HepG2 (cell line): ENCODE measurements around the gene CHKB. TPM values are rescaled to one million over a fixed set of nuclear protein-coding genes. Genes with fewer than 3 reads are reported as not detected.

Source experiments
- ATAC-seq: fragments of 200-7000 bp; cut with Tn5 transposase; 3 replicates; pipeline ENCODE4 v1.9.1; 2020; ENCODE audit warnings: mild to moderate bottlenecking, moderate library complexity
- BruUV-seq: library from RNA; stranded (reverse); fragments of 400-500 nt; replicated peaks from 2 replicates; lab custom pipeline; 2021; lab: Mats Ljungman, UMichigan
- CTCF ChIA-PET: fragments of 300-600 bp; formaldehyde crosslinking; extraction: SDS; loops from one replicate; lab custom pipeline; 2021; ENCODE audit warnings: low total read pairs, inconsistent platforms, low intra/inter-chr PET ratio; lab: Yijun Ruan, JAX
- POLR2A ChIA-PET: fragments of 350-600 bp; sonication (Branson Sonifier 250); formaldehyde crosslinking; loops from one replicate; lab custom pipeline; 2020; ENCODE audit warnings: antibody characterized with exemption, inconsistent platforms; lab: Yijun Ruan, JAX
- DNase-seq: peaks from one replicate; pipeline ENCODE4 v3.0.0-alpha.2; 2015; ENCODE audit warnings: low spot score
- FAIRE-seq: peaks from 3 replicates; lab custom pipeline; 2011; peaks lifted over from hg19 to GRCh38; lab: Jason Lieb, UNC
- H2AFZ ChIP-seq: one replicate; pipeline ENCODE4 v1.6.1; 2011; ENCODE audit warnings: low read length, inconsistent platforms
- H3K27ac ChIP-seq: fragments of 300-600 bp; 3 replicates; pipeline ENCODE4 v1.8.0; 2011; ENCODE audit warnings: mixed run types, mild to moderate bottlenecking, mixed read lengths, low read length, inconsistent platforms; ENCODE audit not compliant: insufficient read depth; ENCODE audit errors: extremely low read length
- H3K27me3 ChIP-seq, 2 experiments: fragments of 200-600 bp in 1 of 2; 2 replicates in 1 of 2; 3 replicates in 1 of 2; pipeline versions ENCODE4 v1.6.0 to v1.8.0; 2011; ENCODE audit warnings: low read length in 2 of 2, mild to moderate bottlenecking in 2 of 2, moderate library complexity in 2 of 2, inconsistent platforms in 1 of 2; ENCODE audit not compliant: insufficient read depth in 2 of 2, control insufficient read depth in 1 of 2
- H3K36me3 ChIP-seq, 2 experiments: fragments of 200-600 bp in 1 of 2; replicated peaks in 1 of 2; 2 replicates in 1 of 2; 3 replicates in 1 of 2; pipeline versions ENCODE4 v1.5.1 to v1.8.0; 2011; ENCODE audit warnings: low read length in 2 of 2, inconsistent platforms in 1 of 2; ENCODE audit not compliant: insufficient read depth in 2 of 2, control insufficient read depth in 1 of 2
- H3K4me1 ChIP-seq: 2 replicates; pipeline ENCODE4 v1.5.1; 2012; ENCODE audit warnings: low read length, inconsistent platforms; ENCODE audit not compliant: insufficient read depth
- H3K4me2 ChIP-seq: 2 replicates; pipeline ENCODE4 v1.6.0; 2011; ENCODE audit warnings: low read depth, low read length, inconsistent platforms
- H3K4me3 ChIP-seq, 3 experiments: fragments of 200-600 bp in 1 of 3; sonication (generic), shearing (Covaris generic) in 1 of 3; replicated peaks in 1 of 3; 2 replicates each; pipeline ENCODE4 v1.5.1; 2011 to 2016; ENCODE audit warnings: low read length in 3 of 3, inconsistent platforms in 2 of 3, low read depth in 2 of 3, mild to moderate bottlenecking in 2 of 3, control low read depth in 1 of 3, mixed read lengths in 1 of 3; ENCODE audit not compliant: insufficient read depth in 1 of 3
- H3K79me2 ChIP-seq: one replicate; pipeline ENCODE4 v1.6.1; 2011; ENCODE audit warnings: low read length, inconsistent platforms; ENCODE audit not compliant: insufficient read depth
- H3K9ac ChIP-seq: 2 replicates; pipeline ENCODE4 v1.6.0; 2011; ENCODE audit warnings: mild to moderate bottlenecking, low read depth, low read length, inconsistent platforms; ENCODE audit not compliant: insufficient read depth
- H3K9me3 ChIP-seq: 2 replicates; pipeline ENCODE4 v1.5.1; 2012; ENCODE audit warnings: mild to moderate bottlenecking, low read length
- H4K20me1 ChIP-seq: 2 replicates; pipeline ENCODE4 v1.6.0; 2011; ENCODE audit warnings: inconsistent platforms, mild to moderate bottlenecking, low read length, moderate library complexity; ENCODE audit not compliant: insufficient read depth
- CCDC6 ChIP-seq: sonication (generic); formaldehyde crosslinking; IDR thresholded peaks from 2 replicates; pipeline ENCODE4 v1.8.1; 2022; ENCODE audit warnings: mild to moderate bottlenecking, missing genetic modification reagents, moderate library complexity
- FOXM1 ChIP-seq: sonication (generic); formaldehyde crosslinking; IDR thresholded peaks from 2 replicates; pipeline ENCODE4 v1.5.0; 2020; ENCODE audit warnings: missing genetic modification reagents
- GTF3A ChIP-seq: sonication (generic); formaldehyde crosslinking; conservative IDR thresholded peaks from 2 replicates; pipeline ENCODE4 v1.4.0; 2020; ENCODE audit warnings: mild to moderate bottlenecking, missing genetic modification reagents
- KLF6 ChIP-seq: IDR thresholded peaks from 2 replicates; pipeline ENCODE4 v1.8.0; 2016; ENCODE audit warnings: missing biosample characterization, missing genetic modification reagents
- NCOA1 ChIP-seq: sonication (generic); formaldehyde crosslinking; IDR thresholded peaks from 2 replicates; pipeline ENCODE4 v1.9.0; 2021; ENCODE audit warnings: missing genetic modification reagents
- NKX3-1 ChIP-seq: sonication (generic); formaldehyde crosslinking; IDR thresholded peaks from 2 replicates; pipeline ENCODE4 v1.5.0; 2020; ENCODE audit warnings: missing genetic modification reagents
- PHF8 ChIP-seq: sonication (generic); formaldehyde crosslinking; IDR thresholded peaks from 2 replicates; pipeline ENCODE4 v1.5.0; 2020; ENCODE audit warnings: missing genetic modification reagents
- RFX1 ChIP-seq: fragments of 450-650 bp; IDR thresholded peaks from 2 replicates; pipeline ENCODE4 v1.6.1; 2017
- STAG1 ChIP-seq: sonication (generic); formaldehyde crosslinking; IDR thresholded peaks from 2 replicates; pipeline ENCODE4 v1.4.0; 2020; ENCODE audit warnings: missing genetic modification reagents
- TBX2 ChIP-seq: sonication (generic); formaldehyde crosslinking; IDR thresholded peaks from 2 replicates; pipeline ENCODE4 v1.5.0; 2020; ENCODE audit warnings: missing genetic modification reagents, mild to moderate bottlenecking, borderline replicate concordance
- TRIM24 ChIP-seq: sonication (generic); formaldehyde crosslinking; IDR thresholded peaks from 2 replicates; pipeline ENCODE4 v1.8.0; 2022; ENCODE audit warnings: mild to moderate bottlenecking, missing genetic modification reagents
- ZMYM3 ChIP-seq: sonication (generic); formaldehyde crosslinking; IDR thresholded peaks from 2 replicates; pipeline ENCODE4 v1.5.1; 2020; ENCODE audit warnings: mild to moderate bottlenecking, missing genetic modification reagents
- ZNF101 ChIP-seq: sonication (generic); formaldehyde crosslinking; IDR thresholded peaks from 2 replicates; pipeline ENCODE4 v1.4.0; 2020; ENCODE audit warnings: mild to moderate bottlenecking, low read depth, missing genetic modification reagents, borderline replicate concordance
- ZNF484 ChIP-seq: sonication (generic); formaldehyde crosslinking; IDR thresholded peaks from 2 replicates; pipeline ENCODE4 v1.5.1; 2020; ENCODE audit warnings: mild to moderate bottlenecking, low read depth, missing genetic modification reagents, borderline replicate concordance
- ZNF567 ChIP-seq: sonication (generic); formaldehyde crosslinking; IDR thresholded peaks from 2 replicates; pipeline ENCODE4 v1.8.1; 2023; ENCODE audit warnings: mild to moderate bottlenecking, missing genetic modification reagents, borderline replicate concordance
- ZSCAN31 ChIP-seq: sonication (generic); formaldehyde crosslinking; IDR thresholded peaks from 2 replicates; pipeline ENCODE4 v1.5.0; 2020; ENCODE audit warnings: low read depth, mild to moderate bottlenecking, missing genetic modification reagents
- WGBS: methylation state at CpG from one replicate; pipeline ENCODE4 v1.1.6; 2017; ENCODE audit warnings: low lambda C conversion rate; 5-methylcytosine and 5-hydroxymethylcytosine counted together
- in situ Hi-C: cut with HindIII; loops from 2 replicates; pipeline ENCODE4 v1.10.0; 2017; ENCODE audit warnings: low pct_unique_long_range_greater_than_20kb; ENCODE audit not compliant: extremely low pct_ligation_motif_present
- intact Hi-C: fragments of 100-400 bp; cut with micrococcal nuclease; formaldehyde crosslinking; loops from one replicate; pipeline ENCODE4 v1.10.0; 2022; ENCODE audit not compliant: unreplicated experiment
- polyA plus RNA-seq, 8 experiments: library from polyadenylated mRNA; depleted of rRNA in 3 of 8; stranded (reverse) in 7 of 8; unstranded in 1 of 8; fragments of >200 nt; fragmentation: Illumina TruSeq in 4 of 8; extraction: Trizol in 4 of 8; gene quantifications; 2 replicates each; pipeline versions ENCODE4 v1.2.1 to v1.2.3, GENCODE V29; 2011 to 2016; ENCODE audit warnings: low read depth in 4 of 8, missing spikeins in 1 of 8, mixed read lengths in 1 of 8; ENCODE audit not compliant: insufficient read depth in 1 of 8
- total RNA-seq, 5 experiments: library from RNA; depleted of rRNA; stranded (reverse); fragments of >200 nt; fragmentation: Illumina TruSeq; extraction: Trizol; gene quantifications; 2 replicates each; pipeline ENCODE4 v1.2.3, GENCODE V29; 2016; ENCODE audit warnings: low read depth in 1 of 5
- TF ChIP-seq, protein P1 (sequence below): sonication (generic); formaldehyde crosslinking; conservative IDR thresholded peaks from 2 replicates; pipeline ENCODE4 v1.8.0; 2022; ENCODE audit warnings: missing genetic modification reagents
- TF ChIP-seq, protein P2 (sequence below): sonication (generic); formaldehyde crosslinking; IDR thresholded peaks from 2 replicates; pipeline ENCODE4 v1.8.0; 2022; ENCODE audit warnings: mild to moderate bottlenecking, missing genetic modification reagents
- TF ChIP-seq, protein P3 (sequence below): sonication (generic); formaldehyde crosslinking; IDR thresholded peaks from 2 replicates; pipeline ENCODE4 v1.4.0; 2020; ENCODE audit warnings: mild to moderate bottlenecking, missing genetic modification reagents
- TF ChIP-seq, protein P4 (sequence below): sonication (generic); formaldehyde crosslinking; IDR thresholded peaks from 2 replicates; pipeline ENCODE4 v1.8.1; 2023; ENCODE audit warnings: mild to moderate bottlenecking, missing genetic modification reagents

The CHKB gene
- total and polyA plus RNA-seq, 2 of the 13 experiments (the other 11 are each of a cell fraction or from before 2014, with no cell fraction given), result 24.5 to 42.7 TPM

- FAIRE-seq (no peak), DNase-seq (no peak), ATAC-seq (no peak)
- H3K4me1 ChIP-seq, result peaks cover 49% of the 10 kb centered on the region
- WGBS, result 84% methylated on average over 13 of the region's 13 CpGs
- CTCF ChIA-PET, result no interaction called here
- intact Hi-C loops, result no loop called here
- peaks cover 0 to 6% of the 10 kb centered on the region in 2 experiments; a peak in 1 of 5 replicates for H3K27me3 ChIP-seq
- no TSS peak for BruUV-seq
- H3K27ac ChIP-seq, result no peak overlapping the region
- no peaks in the 10 kb centered on the region for H3K79me2 ChIP-seq
- no peak overlapping the region for H3K4me3 ChIP-seq
- POLR2A ChIA-PET, result interaction anchor here (0.7 kb wide), 1 partner anchor 9 kb away, joined by 4 read pairs; the partner anchor contains the start of gene TYMP
- H3K9ac ChIP-seq, result no peak overlapping the region
- no peak overlapping the region for H2AFZ ChIP-seq
- TF ChIP-seq ZMYM3 (CRISPR knock-in tag), result no peak
- no peak for TF ChIP-seq NKX3-1
- no peak for TF ChIP-seq ZNF567 (CRISPR knock-in tag)
- TF ChIP-seq, protein P1, sequence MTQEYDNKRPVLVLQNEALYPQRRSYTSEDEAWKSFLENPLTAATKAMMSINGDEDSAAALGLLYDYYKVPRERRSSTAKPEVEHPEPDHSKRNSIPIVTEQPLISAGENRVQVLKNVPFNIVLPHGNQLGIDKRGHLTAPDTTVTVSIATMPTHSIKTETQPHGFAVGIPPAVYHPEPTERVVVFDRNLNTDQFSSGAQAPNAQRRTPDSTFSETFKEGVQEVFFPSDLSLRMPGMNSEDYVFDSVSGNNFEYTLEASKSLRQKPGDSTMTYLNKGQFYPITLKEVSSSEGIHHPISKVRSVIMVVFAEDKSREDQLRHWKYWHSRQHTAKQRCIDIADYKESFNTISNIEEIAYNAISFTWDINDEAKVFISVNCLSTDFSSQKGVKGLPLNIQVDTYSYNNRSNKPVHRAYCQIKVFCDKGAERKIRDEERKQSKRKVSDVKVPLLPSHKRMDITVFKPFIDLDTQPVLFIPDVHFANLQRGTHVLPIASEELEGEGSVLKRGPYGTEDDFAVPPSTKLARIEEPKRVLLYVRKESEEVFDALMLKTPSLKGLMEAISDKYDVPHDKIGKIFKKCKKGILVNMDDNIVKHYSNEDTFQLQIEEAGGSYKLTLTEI (CRISPR knock-in tag), result no peak
- TF ChIP-seq, protein P2, sequence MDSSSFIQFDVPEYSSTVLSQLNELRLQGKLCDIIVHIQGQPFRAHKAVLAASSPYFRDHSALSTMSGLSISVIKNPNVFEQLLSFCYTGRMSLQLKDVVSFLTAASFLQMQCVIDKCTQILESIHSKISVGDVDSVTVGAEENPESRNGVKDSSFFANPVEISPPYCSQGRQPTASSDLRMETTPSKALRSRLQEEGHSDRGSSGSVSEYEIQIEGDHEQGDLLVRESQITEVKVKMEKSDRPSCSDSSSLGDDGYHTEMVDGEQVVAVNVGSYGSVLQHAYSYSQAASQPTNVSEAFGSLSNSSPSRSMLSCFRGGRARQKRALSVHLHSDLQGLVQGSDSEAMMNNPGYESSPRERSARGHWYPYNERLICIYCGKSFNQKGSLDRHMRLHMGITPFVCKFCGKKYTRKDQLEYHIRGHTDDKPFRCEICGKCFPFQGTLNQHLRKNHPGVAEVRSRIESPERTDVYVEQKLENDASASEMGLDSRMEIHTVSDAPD (CRISPR knock-in tag), result no peak
- TF ChIP-seq ZNF101 (CRISPR knock-in tag), result no peak
- TF ChIP-seq RFX1, result no peak
- TF ChIP-seq PHF8 (CRISPR knock-in tag), result no peak
- TF ChIP-seq TBX2 (CRISPR knock-in tag), result no peak
- no peak for TF ChIP-seq KLF6 (CRISPR knock-in tag)
- no peak for TF ChIP-seq FOXM1
- no peak for TF ChIP-seq STAG1
- no peak for TF ChIP-seq CCDC6 (CRISPR knock-in tag)
- TF ChIP-seq, protein P3, sequence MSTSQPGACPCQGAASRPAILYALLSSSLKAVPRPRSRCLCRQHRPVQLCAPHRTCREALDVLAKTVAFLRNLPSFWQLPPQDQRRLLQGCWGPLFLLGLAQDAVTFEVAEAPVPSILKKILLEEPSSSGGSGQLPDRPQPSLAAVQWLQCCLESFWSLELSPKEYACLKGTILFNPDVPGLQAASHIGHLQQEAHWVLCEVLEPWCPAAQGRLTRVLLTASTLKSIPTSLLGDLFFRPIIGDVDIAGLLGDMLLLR (CRISPR knock-in tag), result no peak
- TF ChIP-seq ZSCAN31 (CRISPR knock-in tag), result no peak
- no peak for TF ChIP-seq ZNF484 (CRISPR knock-in tag)
- TF ChIP-seq NCOA1 (CRISPR knock-in tag), result no peak
- no peak for TF ChIP-seq GTF3A
- TF ChIP-seq, protein P4, sequence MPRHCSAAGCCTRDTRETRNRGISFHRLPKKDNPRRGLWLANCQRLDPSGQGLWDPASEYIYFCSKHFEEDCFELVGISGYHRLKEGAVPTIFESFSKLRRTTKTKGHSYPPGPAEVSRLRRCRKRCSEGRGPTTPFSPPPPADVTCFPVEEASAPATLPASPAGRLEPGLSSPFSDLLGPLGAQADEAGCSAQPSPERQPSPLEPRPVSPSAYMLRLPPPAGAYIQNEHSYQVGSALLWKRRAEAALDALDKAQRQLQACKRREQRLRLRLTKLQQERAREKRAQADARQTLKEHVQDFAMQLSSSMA, result no peak
- no peak for TF ChIP-seq TRIM24 (CRISPR knock-in tag)
- no peaks in the 10 kb centered on the region for H4K20me1 ChIP-seq
- H3K9me3 ChIP-seq, result no peaks in the 10 kb centered on the region
- in situ Hi-C loops, result no loop called here
- H3K36me3 ChIP-seq, result no peaks in the 10 kb centered on the region
- no peak overlapping the region for H3K4me2 ChIP-seq
These were observed 44.9 kb downstream of the CHKB start for GRCh38 chr22:50537765-50538164.
